ENCODE data around the gene FBLN5. TPM values are rescaled to one million over a fixed set of nuclear protein-coding genes. Genes with fewer than 3 reads are reported as not detected.
A peak's percentile ranks its signal among the peaks of the same experiment; 100 is the strongest.

FBLN5 gene
- 1 to 10 TPM; 1.3 to 1.4 TPM for total RNA-seq

GRCh38 chr14:91947475-91948184 is at the start of gene FBLN5:
Gene FBLN5 (minus strand): TSS chr14:91947694. CDS start chr14:91947229, 465 bp downstream.
- peaks cover 13% of the 10 kb centered on the region for H3K4me1 Mint-ChIP-seq (ENCODE audit: low read depth)
- DNase-seq (peak; percentile 45), ATAC-seq (peak; percentile 81)
- no peak within 1 kb of the TSS for H3K27ac Mint-ChIP-seq
- H3K4me3 Mint-ChIP-seq: peak within 1 kb of the TSS; percentile 83
- POLR2A ChIA-PET: interaction anchor here (0.6 to 1.0 kb wide), 2 partner anchors 12 to 271 kb away, joined by 3 read pairs; no protein-coding TSS in a partner anchor
- H3K27me3 Mint-ChIP-seq: peaks cover 24% of the 10 kb centered on the region
- CTCF ChIA-PET: no interaction called here
- TF ChIP-seq, protein P1, sequence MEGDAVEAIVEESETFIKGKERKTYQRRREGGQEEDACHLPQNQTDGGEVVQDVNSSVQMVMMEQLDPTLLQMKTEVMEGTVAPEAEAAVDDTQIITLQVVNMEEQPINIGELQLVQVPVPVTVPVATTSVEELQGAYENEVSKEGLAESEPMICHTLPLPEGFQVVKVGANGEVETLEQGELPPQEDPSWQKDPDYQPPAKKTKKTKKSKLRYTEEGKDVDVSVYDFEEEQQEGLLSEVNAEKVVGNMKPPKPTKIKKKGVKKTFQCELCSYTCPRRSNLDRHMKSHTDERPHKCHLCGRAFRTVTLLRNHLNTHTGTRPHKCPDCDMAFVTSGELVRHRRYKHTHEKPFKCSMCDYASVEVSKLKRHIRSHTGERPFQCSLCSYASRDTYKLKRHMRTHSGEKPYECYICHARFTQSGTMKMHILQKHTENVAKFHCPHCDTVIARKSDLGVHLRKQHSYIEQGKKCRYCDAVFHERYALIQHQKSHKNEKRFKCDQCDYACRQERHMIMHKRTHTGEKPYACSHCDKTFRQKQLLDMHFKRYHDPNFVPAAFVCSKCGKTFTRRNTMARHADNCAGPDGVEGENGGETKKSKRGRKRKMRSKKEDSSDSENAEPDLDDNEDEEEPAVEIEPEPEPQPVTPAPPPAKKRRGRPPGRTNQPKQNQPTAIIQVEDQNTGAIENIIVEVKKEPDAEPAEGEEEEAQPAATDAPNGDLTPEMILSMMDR (IDR thresholded peaks at IDR 0.05): no peak
- intact Hi-C loops (cut with micrococcal nuclease): no loop called here
- H3K9me3 Mint-ChIP-seq: no peaks in the 10 kb centered on the region
- no peaks in the 10 kb centered on the region for H3K36me3 Mint-ChIP-seq (ENCODE audit: low read depth)

DNA sequence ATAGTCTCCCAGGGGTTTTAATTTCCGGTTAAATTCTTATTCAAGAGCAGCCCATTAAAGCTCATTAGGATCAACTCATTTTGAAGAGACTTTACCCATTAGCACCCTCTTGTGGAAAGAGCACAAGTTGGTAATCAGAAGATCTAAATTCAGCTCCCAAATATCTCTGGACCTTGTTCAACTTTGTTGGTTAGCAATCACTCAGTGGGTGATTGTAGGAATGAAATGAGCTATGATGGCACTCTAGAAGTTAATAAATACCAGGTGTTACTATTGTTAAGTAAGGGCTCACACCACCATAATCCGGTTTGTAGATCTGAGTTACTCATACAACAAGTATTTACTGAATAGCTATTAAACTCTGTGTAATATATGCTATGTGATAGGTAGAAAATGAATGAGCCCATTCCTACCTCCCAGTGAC is 49.5 kb upstream of the FBLN5 start:
- H3K4me3 Mint-ChIP-seq: no peak overlapping the region
- DNase-seq (no peak), ATAC-seq (peak; percentile 68)
- ChIA-PET POLR2A (interaction anchor here (1.0 kb wide), 2 partner anchors 8 to 487 kb away, joined by 3 to 4 read pairs; partner anchors contain the start of gene PPP4R3A), CTCF (interaction anchor here (0.7 to 2.2 kb wide), 48 partner anchors 9 to 558 kb away, joined by 3 to 26 read pairs (median 4); partner anchors contain the start of genes CPSF2, NDUFB1 and PPP4R3A)
- intact Hi-C loops (cut with micrococcal nuclease): no loop called here
- peaks cover 45% of the 10 kb centered on the region for H3K4me1 Mint-ChIP-seq (ENCODE audit: low read depth)
- peaks cover 17% of the 10 kb centered on the region for H3K36me3 Mint-ChIP-seq (ENCODE audit: low read depth)
- no peaks in the 10 kb centered on the region for H3K9me3 Mint-ChIP-seq
- H3K27ac Mint-ChIP-seq: peak overlapping the region; percentile 19
- TF ChIP-seq, protein P1 (IDR thresholded peaks at IDR 0.05): peak; percentile 82
- no peaks in the 10 kb centered on the region for H3K27me3 Mint-ChIP-seq

GRCh38 chr14:91987192-91987591 is 39.7 kb upstream of the FBLN5 start:
- POLR2A ChIA-PET: no interaction called here

DNA sequence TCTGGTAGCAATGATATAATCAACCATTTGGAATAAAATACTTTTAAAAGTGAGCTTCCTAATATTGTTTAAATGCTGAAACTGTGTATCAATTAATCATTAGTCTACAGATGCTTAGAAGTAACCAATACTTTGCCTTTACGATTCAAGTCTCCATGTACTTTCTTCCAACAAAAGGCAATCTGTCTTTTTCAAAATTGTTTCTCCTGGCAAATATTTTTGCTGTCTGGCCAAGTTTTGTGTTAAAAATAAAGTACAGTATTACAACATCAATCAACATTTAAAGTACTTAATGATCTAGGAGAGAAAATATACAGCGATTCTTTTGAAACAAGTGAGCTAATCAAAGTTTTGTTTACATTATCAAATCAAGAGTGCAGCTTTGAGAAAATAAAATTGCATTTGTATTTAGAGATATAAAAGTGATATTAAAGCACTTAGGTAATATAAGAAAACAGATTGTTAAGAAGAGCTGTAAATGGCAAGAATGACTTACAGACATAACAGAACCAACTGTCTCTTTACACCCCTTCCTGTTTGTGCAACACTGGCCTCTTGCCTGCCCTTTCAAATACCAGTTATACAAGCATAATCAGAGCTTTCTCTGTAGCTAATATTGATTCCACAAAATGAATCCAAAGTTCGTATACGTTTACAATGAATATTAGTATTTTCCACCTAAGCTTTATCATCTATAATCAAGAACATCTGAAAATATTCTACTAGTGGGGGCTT is 38.2 kb upstream of the FBLN5 start:
- DNase-seq (no peak), ATAC-seq (no peak)
- Mint-ChIP-seq H3K4me3 (no peak overlapping the region), H3K27me3 (no peaks in the 10 kb centered on the region), H3K9me3 (no peaks in the 10 kb centered on the region), H3K27ac (no peak overlapping the region), H3K4me1 (ENCODE audit: low read depth) (peaks cover 2% of the 10 kb centered on the region), H3K36me3 (ENCODE audit: low read depth) (peaks cover 47% of the 10 kb centered on the region)
- ChIA-PET CTCF (interaction anchor here (1.3 to 2.9 kb wide), 3 partner anchors 9 to 19 kb away, joined by 4 to 16 read pairs (median 5); no protein-coding TSS in a partner anchor), POLR2A (interaction anchor here (0.5 to 0.6 kb wide), 3 partner anchors 101 to 517 kb away, joined by 3 to 8 read pairs (median 3); no protein-coding TSS in a partner anchor)
- intact Hi-C loops (cut with micrococcal nuclease): no loop called here
- TF ChIP-seq, protein P1 (IDR thresholded peaks at IDR 0.05): no peak

More at GRCh38 chr14:91987192-91987591, 39.7 kb upstream of the FBLN5 start:
- Mint-ChIP-seq H3K9me3 (no peaks in the 10 kb centered on the region), H3K27me3 (no peaks in the 10 kb centered on the region), H3K4me3 (no peak overlapping the region), H3K4me1 (ENCODE audit: low read depth) (peaks cover 2% of the 10 kb centered on the region), H3K36me3 (ENCODE audit: low read depth) (peaks cover 50% of the 10 kb centered on the region), H3K27ac (no peak overlapping the region)
- CTCF ChIA-PET: interaction anchor here (2.4 kb wide), 1 partner anchor 10 kb away, joined by 14 read pairs; no protein-coding TSS in a partner anchor
- TF ChIP-seq, protein P1 (IDR thresholded peaks at IDR 0.05): no peak
- DNase-seq (no peak), ATAC-seq (no peak)
- intact Hi-C loops (cut with micrococcal nuclease): no loop called here

All from activated CD8-positive, alpha-beta T cell treated with anti-CD3 and anti-CD28 coated beads for 36 hours (primary cell).